Measurements from ENCODE around the gene BSDC1.

DNA sequence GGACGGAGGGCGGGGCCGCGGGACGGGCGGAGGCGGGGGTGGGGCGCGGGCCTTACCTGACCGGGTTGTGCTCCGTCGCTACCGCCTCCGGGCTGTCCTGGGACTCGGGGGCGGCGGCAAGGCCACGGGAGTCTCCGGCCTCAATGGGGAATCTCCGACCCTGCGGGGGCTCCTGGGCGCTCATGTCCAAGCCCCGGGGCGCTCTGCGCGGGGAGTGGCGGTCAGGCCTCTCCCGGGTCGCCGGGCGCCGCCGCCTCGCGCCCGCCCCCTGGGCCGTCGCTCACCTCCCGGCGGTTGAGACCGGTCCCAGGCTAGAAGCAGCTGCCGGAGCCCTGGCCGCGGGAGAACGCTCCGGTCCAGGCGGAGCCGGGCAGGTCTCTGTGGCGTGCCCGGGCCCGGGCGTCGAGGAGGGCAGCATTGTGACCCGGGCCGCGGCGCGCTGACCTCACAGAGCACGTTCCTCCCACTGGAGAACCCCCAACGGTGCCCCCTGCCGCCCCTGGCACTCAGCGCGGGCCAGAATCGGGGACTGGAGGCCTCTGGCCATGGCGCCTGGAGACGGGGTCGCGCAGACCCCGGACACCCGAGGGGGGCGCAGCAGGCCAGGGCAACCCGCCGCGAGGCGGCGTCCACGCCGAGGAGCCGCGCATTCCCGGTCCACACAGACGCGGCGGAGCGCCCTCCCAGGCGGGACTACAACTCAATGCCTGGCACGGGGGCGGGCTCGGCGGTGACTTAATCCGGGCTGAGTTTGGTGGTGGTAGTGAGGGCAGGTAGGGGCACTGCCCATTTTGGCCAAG, 32.4 kb downstream of the BSDC1 start:
- TF ChIP-seq, protein P1, sequence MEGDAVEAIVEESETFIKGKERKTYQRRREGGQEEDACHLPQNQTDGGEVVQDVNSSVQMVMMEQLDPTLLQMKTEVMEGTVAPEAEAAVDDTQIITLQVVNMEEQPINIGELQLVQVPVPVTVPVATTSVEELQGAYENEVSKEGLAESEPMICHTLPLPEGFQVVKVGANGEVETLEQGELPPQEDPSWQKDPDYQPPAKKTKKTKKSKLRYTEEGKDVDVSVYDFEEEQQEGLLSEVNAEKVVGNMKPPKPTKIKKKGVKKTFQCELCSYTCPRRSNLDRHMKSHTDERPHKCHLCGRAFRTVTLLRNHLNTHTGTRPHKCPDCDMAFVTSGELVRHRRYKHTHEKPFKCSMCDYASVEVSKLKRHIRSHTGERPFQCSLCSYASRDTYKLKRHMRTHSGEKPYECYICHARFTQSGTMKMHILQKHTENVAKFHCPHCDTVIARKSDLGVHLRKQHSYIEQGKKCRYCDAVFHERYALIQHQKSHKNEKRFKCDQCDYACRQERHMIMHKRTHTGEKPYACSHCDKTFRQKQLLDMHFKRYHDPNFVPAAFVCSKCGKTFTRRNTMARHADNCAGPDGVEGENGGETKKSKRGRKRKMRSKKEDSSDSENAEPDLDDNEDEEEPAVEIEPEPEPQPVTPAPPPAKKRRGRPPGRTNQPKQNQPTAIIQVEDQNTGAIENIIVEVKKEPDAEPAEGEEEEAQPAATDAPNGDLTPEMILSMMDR (conservative IDR thresholded peaks at IDR 0.05), result no peak
- TF ChIP-seq EZH2 (IDR thresholded peaks at IDR 0.05; ENCODE audit: low read depth), result no peak

All from PC-9 (cell line).